Bronchial epithelial cell (primary cell): ENCODE results near the gene ACOX2. TPM values are rescaled to one million over a fixed set of nuclear protein-coding genes. Genes with fewer than 3 reads are reported as not detected.

Experiments used
- DNase-seq: peaks from one replicate; pipeline ENCODE4 v3.0.0-alpha.2; 2010; ENCODE audit warnings: low read depth
- FAIRE-seq: peaks from 2 replicates; lab custom pipeline; 2011; peaks lifted over from hg19 to GRCh38; lab: Jason Lieb, UNC
- H3K27me3 ChIP-seq: 2 replicates; pipeline ENCODE4 v1.5.1; 2011; ENCODE audit warnings: low read length; ENCODE audit not compliant: control insufficient read depth, insufficient read depth
- H3K36me3 ChIP-seq: 2 replicates; pipeline ENCODE4 v1.5.1; 2011; ENCODE audit warnings: low read length; ENCODE audit not compliant: control insufficient read depth, insufficient read depth
- H3K4me3 ChIP-seq: 2 replicates; pipeline ENCODE4 v1.5.1; 2011; ENCODE audit warnings: mild to moderate bottlenecking, low read depth, low read length, control low read depth
- CTCF ChIP-seq: IDR thresholded peaks from 2 replicates; pipeline ENCODE4 v1.5.1; 2011; ENCODE audit warnings: mild to moderate bottlenecking, moderate library complexity, low read length, control low read depth, inconsistent platforms; ENCODE audit not compliant: insufficient read depth, severe bottlenecking
- total RNA-seq: library from RNA; depleted of rRNA; stranded (reverse); fragments of >200 nt; gene quantifications from 2 replicates; pipeline ENCODE4 v1.2.1, GENCODE V29; 2014

The ACOX2 gene
- total RNA-seq, 1 donor from 2014 or later = 0.26 TPM

- FAIRE-seq = no peak
- no peak for TF ChIP-seq CTCF
These were observed 67.9 kb downstream of the ACOX2 start for GRCh38 chr3:58469096-58469495.

GRCh38 chr3:58466899-58467563, 70.0 kb downstream of the ACOX2 start:
- FAIRE-seq (no peak), DNase-seq (no peak)
- Histone ChIP-seq H3K4me3 (no peak overlapping the region), H3K27me3 (peaks cover 2% of the 10 kb centered on the region), H3K36me3 (no peaks in the 10 kb centered on the region)
- no peak for TF ChIP-seq CTCF

More at GRCh38 chr3:58469096-58469495, 67.9 kb downstream of the ACOX2 start:
- Histone ChIP-seq H3K27me3 (peaks cover 2% of the 10 kb centered on the region), H3K4me3 (no peak overlapping the region), H3K36me3 (no peaks in the 10 kb centered on the region)
- no peak for DNase-seq

GRCh38 chr3:58464866-58465265, 72.1 kb downstream of the ACOX2 start:
- no peaks in the 10 kb centered on the region for H3K36me3 ChIP-seq
- no peaks in the 10 kb centered on the region for H3K27me3 ChIP-seq
- no peak for FAIRE-seq
- H3K4me3 ChIP-seq = no peak overlapping the region
- DNase-seq = no peak
- TF ChIP-seq CTCF = no peak

- Histone ChIP-seq H3K4me3 (no peak overlapping the region), H3K36me3 (no peaks in the 10 kb centered on the region), H3K27me3 (no peaks in the 10 kb centered on the region)
- DNase-seq = no peak
- no peak for TF ChIP-seq CTCF
- peak; percentile 80 for FAIRE-seq
These were observed 73.1 kb downstream of the ACOX2 start for GRCh38 chr3:58463942-58464271.

GRCh38 chr3:58463181-58463941, 73.6 kb downstream of the ACOX2 start:
- FAIRE-seq (no peak), DNase-seq (peak; percentile 84)
- no peaks in the 10 kb centered on the region for H3K27me3 ChIP-seq
- peak; percentile 95 for TF ChIP-seq CTCF
- no peak overlapping the region for H3K4me3 ChIP-seq
- H3K36me3 ChIP-seq = no peaks in the 10 kb centered on the region
